ENCODE results near the gene ABCG2.

ABCG2 gene

GRCh38 chr4:88063634-88064296 lies 94.7 kb downstream of the ABCG2 start:
- TF ChIP-seq, protein P1, sequence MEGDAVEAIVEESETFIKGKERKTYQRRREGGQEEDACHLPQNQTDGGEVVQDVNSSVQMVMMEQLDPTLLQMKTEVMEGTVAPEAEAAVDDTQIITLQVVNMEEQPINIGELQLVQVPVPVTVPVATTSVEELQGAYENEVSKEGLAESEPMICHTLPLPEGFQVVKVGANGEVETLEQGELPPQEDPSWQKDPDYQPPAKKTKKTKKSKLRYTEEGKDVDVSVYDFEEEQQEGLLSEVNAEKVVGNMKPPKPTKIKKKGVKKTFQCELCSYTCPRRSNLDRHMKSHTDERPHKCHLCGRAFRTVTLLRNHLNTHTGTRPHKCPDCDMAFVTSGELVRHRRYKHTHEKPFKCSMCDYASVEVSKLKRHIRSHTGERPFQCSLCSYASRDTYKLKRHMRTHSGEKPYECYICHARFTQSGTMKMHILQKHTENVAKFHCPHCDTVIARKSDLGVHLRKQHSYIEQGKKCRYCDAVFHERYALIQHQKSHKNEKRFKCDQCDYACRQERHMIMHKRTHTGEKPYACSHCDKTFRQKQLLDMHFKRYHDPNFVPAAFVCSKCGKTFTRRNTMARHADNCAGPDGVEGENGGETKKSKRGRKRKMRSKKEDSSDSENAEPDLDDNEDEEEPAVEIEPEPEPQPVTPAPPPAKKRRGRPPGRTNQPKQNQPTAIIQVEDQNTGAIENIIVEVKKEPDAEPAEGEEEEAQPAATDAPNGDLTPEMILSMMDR (IDR thresholded peaks at IDR 0.05; ENCODE audit: control insufficient read depth, extremely low read depth, insufficient read depth) = no peak
- DNase-seq (ENCODE audit: low read depth) = no peak
- no peak overlapping the region for H3K4me3 ChIP-seq (ENCODE audit: low read depth, low read length)

- H3K4me3 ChIP-seq (ENCODE audit: low read depth, low read length) = no peak overlapping the region
- TF ChIP-seq, protein P1 (IDR thresholded peaks at IDR 0.05; ENCODE audit: control insufficient read depth, extremely low read depth, insufficient read depth) = no peak
- no peak for DNase-seq (ENCODE audit: low read depth)
Measured at GRCh38 chr4:88062843-88063242, 95.6 kb downstream of the ABCG2 start.

DNA sequence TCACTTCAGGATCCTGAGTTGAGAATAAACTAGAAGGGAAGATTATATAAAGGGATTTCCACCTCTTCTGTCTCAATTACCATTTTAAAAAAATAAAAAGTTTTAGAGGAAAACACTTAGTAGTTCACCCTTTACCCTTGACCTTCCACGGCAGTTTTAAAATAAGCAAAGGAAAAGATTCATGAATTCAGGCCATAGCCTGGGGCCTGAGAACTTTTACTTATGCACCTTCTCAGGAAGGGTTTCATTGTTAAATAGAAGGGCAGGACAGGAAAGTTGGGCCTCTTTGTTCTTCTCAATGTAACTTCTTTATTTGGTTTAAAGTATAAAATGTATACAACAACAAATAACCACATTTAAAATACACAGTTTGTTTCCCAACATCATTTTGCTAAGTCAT lies 96.1 kb downstream of the ABCG2 start:
- H3K4me3 ChIP-seq (ENCODE audit: low read depth, low read length) = no peak overlapping the region
- TF ChIP-seq, protein P1 (IDR thresholded peaks at IDR 0.05; ENCODE audit: control insufficient read depth, extremely low read depth, insufficient read depth) = no peak
- DNase-seq (ENCODE audit: low read depth) = no peak

DNA sequence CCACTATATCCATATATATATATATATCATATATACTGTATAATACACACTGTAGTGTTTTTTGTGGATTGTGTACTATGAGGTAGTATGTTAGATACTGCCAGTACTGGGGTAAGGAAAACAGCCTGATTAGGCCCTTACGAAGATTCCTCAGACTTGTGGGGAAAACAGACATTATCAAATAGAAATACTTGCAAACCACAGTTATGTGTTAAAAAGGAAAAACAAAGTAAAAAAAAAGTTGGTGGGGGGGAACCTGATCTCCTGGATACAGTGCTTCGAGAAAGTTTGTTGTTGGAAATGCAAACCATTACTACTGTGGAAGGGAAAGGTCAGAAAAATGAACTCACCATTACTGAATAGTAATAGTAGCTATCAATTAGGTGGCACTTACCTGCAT lies 98.0 kb downstream of the ABCG2 start:
- TF ChIP-seq, protein P1 (IDR thresholded peaks at IDR 0.05; ENCODE audit: control insufficient read depth, extremely low read depth, insufficient read depth) = no peak
- no peak for DNase-seq (ENCODE audit: low read depth)
- H3K4me3 ChIP-seq (ENCODE audit: low read depth, low read length) = no peak overlapping the region

- TF ChIP-seq, protein P1 (IDR thresholded peaks at IDR 0.05; ENCODE audit: control insufficient read depth, extremely low read depth, insufficient read depth) = no peak
Measured at GRCh38 chr4:88059766-88060165, 98.7 kb downstream of the ABCG2 start.

DNA sequence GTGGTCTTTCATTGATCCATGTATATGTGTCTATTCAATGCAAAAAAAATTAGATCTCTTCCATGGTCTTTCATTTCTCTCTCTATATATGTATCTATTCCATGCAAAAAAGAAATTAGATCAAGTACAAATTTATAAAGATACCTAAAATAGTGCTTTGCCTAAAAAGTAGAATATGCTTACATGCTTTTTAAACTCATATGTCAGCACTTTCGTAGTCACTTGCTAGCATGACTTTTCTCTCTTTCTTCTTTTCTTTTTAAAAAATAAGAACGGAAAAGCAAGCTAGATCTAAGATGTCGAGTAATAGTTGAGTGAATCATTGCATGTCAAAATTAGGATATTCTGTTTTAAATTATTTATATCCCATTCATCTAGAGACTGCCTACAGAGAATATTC lies 100.1 kb downstream of the ABCG2 start:
- TF ChIP-seq, protein P1 (IDR thresholded peaks at IDR 0.05; ENCODE audit: control insufficient read depth, extremely low read depth, insufficient read depth) = no peak

More at GRCh38 chr4:88059766-88060165, 98.7 kb downstream of the ABCG2 start:
- DNase-seq (ENCODE audit: low read depth) = no peak
- H3K4me3 ChIP-seq (ENCODE audit: low read depth, low read length) = no peak overlapping the region

GRCh38 chr4:88054901-88055300 lies 103.5 kb downstream of the ABCG2 start:
- peak; percentile 71 for DNase-seq (ENCODE audit: low read depth)
- TF ChIP-seq, protein P1 (IDR thresholded peaks at IDR 0.05; ENCODE audit: control insufficient read depth, extremely low read depth, insufficient read depth) = peak; percentile 96

More for the DNA sequence above, 100.1 kb downstream of the ABCG2 start:
- no peak for DNase-seq (ENCODE audit: low read depth)
- no peak overlapping the region for H3K4me3 ChIP-seq (ENCODE audit: low read depth, low read length)

More at GRCh38 chr4:88054901-88055300, 103.5 kb downstream of the ABCG2 start:
- H3K4me3 ChIP-seq (ENCODE audit: low read depth, low read length) = no peak overlapping the region
